ENCODE data around the gene GOLGA2.

The GOLGA2 gene

GRCh38 chr9:128211186-128211980 is 64.4 kb downstream of the GOLGA2 start:
- DNase-seq, result no peak

DNA sequence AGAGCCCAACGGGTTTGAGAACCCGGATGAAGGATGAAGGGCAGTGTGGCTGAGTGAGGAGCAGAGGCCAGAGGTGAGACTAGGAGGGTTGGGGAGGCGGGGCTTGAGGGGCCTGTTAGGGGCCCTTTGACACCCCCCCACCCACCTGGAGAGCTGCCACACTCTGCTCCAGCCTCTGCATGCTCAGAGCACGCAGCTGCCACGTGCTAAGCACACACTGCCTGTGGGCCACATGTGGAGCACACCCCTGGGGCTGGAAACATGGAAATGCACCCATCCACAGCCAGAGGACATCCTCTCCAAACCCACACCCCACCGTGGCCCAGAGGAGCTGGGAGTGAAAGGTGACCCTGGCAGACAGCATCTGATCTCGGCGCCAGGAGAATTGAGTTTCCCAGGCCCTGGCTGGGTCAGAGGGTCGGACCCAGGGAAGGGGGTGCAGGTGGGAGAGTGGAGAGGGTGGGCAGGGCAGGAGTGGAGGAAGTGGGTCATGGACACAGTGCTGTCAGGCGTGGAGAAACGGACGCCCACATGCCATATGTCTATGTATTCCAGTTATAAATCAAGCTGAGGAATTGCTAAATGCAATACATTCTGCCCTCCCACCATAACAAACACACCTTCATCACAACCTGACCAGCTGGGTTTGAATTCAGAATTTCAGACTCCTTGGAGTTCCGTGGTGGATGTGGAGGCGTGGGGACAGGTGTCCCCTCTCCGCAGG is 66.7 kb downstream of the GOLGA2 start:
- DNase-seq, result no peak

GRCh38 chr9:128208386-128208785 is 67.4 kb downstream of the GOLGA2 start:
- no peak for DNase-seq

DNA sequence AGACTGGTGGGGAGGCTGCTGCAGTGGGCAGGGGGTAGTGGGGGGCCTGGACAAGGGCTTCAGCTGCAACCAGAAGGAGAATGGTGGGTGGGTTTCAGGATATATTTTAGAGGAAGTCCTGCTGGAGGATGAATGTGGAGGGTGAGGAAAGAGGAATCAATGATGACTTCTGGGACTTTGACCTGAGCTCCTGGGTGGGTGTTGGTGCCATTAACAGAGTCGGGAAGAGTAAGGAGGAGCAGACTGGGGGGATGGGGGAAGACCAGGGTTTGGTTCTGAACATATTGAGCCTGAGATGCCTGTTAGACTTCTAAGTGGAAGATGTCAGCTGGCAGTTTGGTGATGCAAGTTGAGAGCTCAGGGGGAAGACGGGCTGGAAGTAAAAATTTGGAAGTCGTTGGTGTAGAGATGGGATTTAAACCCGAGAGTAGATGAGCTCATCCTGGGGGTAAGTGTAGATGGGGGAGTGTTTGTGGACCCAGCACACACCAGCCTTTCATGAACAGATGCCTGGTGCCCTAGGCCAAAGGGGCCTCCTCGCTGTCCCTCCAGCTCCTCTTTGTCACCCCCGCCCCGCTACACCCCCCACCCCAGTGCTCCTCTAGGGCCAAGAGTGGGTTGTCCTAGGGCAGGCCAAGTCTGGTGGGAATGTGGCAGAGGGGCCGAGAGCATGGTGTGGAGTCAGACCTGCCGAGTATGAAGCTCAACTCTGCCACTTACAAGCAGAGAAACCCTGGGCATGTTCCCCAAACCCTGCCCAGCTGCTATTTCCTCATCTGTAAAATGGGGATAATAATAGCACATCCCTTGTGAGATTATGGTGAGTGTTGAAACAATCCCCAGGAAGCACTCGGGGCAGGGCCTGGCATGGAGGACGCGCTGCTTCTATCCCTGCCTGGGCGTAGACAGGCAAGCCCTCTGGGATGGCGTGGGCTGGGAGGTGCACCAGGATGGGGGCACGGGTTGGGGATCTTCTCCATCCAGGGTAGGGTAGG is 68.6 kb downstream of the GOLGA2 start:
- DNase-seq, result no peak

DNA sequence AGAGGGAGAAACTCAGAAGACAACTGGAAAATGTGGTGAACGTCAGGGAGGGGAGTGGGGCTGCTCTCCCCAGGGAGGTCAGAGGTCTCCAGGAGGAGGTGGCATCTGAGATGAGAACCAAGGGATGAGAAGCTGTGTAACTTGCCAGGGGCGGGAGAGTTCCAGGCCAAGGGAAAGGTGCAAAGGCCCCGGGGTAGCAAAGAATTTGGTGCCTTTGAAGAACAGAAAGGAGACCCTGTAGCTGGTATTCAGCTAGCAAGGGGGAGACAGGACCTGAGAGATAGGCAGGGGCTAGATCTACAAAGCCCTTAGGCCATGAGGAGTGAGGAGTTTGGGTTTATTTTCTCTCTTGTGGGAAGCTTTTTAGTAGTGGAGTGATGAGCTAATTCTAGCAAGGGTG is 69.3 kb downstream of the GOLGA2 start:
- no peak for DNase-seq

All from AML-193 (cell line).